OCI-LY3 (cell line): ENCODE measurements around the gene SPATA17.

Source experiments
- CTCF ChIP-seq: fragments of 200-600, 300-600 bp; sonication (generic); IDR thresholded peaks from 2 replicates; pipeline ENCODE4 v1.5.1; 2014; ENCODE audit warnings: antibody characterized with exemption, low read length, low read depth
- EZH2phosphoT487 ChIP-seq: fragments of 200-600 bp; shearing (Covaris generic); IDR thresholded peaks from 2 replicates; pipeline ENCODE4 v1.6.1; 2018; ENCODE audit warnings: antibody characterized with exemption, mixed run types, low read depth

- TF ChIP-seq CTCF (peak; percentile 44), EZH2phosphoT487 (no peak)
These were observed 280.8 kb downstream of the SPATA17 start for GRCh38 chr1:217911908-217912307.
